HEK293T (cell line): Measurements from ENCODE around the gene MRPS18C.
A peak's percentile ranks its signal among the peaks of the same experiment; 100 is the strongest.

Experiments
- CTCF ChIA-PET: fragments of 350-600 bp; formaldehyde crosslinking; extraction: SDS; loops from one replicate; lab custom pipeline; 2021; ENCODE audit warnings: antibody characterized with exemption, inconsistent platforms; lab: Yijun Ruan, JAX
- POLR2A ChIA-PET: fragments of 350-600 bp; formaldehyde crosslinking; extraction: SDS; loops from one replicate; lab custom pipeline; 2020; ENCODE audit warnings: antibody characterized with exemption, inconsistent platforms; lab: Yijun Ruan, JAX
- DNase-seq: peaks from one replicate; pipeline ENCODE4 v3.0.0; 2012; ENCODE audit warnings: mixed read lengths; ENCODE audit errors: extremely low spot score
- ARNT ChIP-seq: fragments of 450-650 bp; IDR thresholded peaks from 2 replicates; pipeline ENCODE4 v1.6.1; 2017; ENCODE audit warnings: mild to moderate bottlenecking
- BHLHE40 ChIP-seq: fragments of 450-650 bp; IDR thresholded peaks from 2 replicates; pipeline ENCODE4 v1.6.1; 2016; ENCODE audit warnings: mild to moderate bottlenecking, moderate library complexity, borderline replicate concordance
- CTBP1 ChIP-seq: fragments of 450-650 bp; IDR thresholded peaks from 2 replicates; pipeline ENCODE4 v1.6.1; 2016; ENCODE audit warnings: borderline replicate concordance
- ELF4 ChIP-seq: fragments of 450-650 bp; IDR thresholded peaks from 2 replicates; pipeline ENCODE4 v1.6.1; 2017; ENCODE audit warnings: antibody characterized with exemption
- FOXA1 ChIP-seq: fragments of 450-650 bp; IDR thresholded peaks from 2 replicates; pipeline ENCODE4 v1.6.1; 2016; ENCODE audit warnings: mild to moderate bottlenecking
- FOXK2 ChIP-seq: fragments of 450-650 bp; IDR thresholded peaks from 2 replicates; pipeline ENCODE4 v1.6.1; 2016; ENCODE audit warnings: mild to moderate bottlenecking
- FOXM1 ChIP-seq: fragments of 450-650 bp; IDR thresholded peaks from 2 replicates; pipeline ENCODE4 v1.6.1; 2017; ENCODE audit warnings: mild to moderate bottlenecking, borderline replicate concordance
- HDGF ChIP-seq: fragments of 450-650 bp; IDR thresholded peaks from 2 replicates; pipeline ENCODE4 v1.6.1; 2017; ENCODE audit warnings: antibody characterized with exemption, borderline replicate concordance
- L3MBTL2 ChIP-seq: fragments of 450-650 bp; conservative IDR thresholded peaks from 2 replicates; pipeline ENCODE4 v1.6.1; 2016; ENCODE audit warnings: mild to moderate bottlenecking
- LEF1 ChIP-seq: fragments of 450-650 bp; IDR thresholded peaks from 2 replicates; pipeline ENCODE4 v1.6.1; 2017; ENCODE audit warnings: mild to moderate bottlenecking, borderline replicate concordance
- NFRKB ChIP-seq: fragments of 450-650 bp; IDR thresholded peaks from 2 replicates; pipeline ENCODE4 v1.6.1; 2016; ENCODE audit warnings: mild to moderate bottlenecking, moderate library complexity
- SP1 ChIP-seq: fragments of 450-650 bp; IDR thresholded peaks from 2 replicates; pipeline ENCODE4 v1.6.1; 2017
- SUZ12 ChIP-seq: fragments of 450-650 bp; IDR thresholded peaks from 2 replicates; pipeline ENCODE4 v1.6.1; 2016; ENCODE audit warnings: mild to moderate bottlenecking
- TARDBP ChIP-seq: fragments of 450-650 bp; IDR thresholded peaks from 2 replicates; pipeline ENCODE4 v1.6.1; 2016
- ZNF384 ChIP-seq: fragments of 450-650 bp; IDR thresholded peaks from 2 replicates; pipeline ENCODE4 v1.6.1; 2016
- TF ChIP-seq, protein P1 (sequence below): fragments of 450-650 bp; IDR thresholded peaks from 2 replicates; pipeline ENCODE4 v1.6.1; 2016

Gene MRPS18C

DNA sequence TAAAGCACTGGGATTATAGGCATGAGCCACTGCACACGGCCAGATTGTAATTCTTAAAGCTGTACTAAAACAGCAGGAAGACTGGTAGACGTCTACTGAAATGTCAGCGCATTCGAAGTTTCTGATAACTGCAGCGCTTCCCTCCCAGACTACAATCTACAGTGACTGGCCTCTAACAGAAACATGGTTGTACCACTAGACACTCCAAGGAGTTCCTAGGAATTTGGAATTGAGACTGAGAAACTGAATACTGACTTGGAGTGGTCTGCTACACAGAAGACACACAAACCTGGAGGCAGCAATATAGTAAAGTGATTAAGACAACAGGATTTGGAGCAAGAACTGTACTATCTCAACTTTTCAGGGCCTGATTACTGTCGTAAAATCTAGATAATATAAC lies 1.2 kb upstream of the MRPS18C start:
- ChIA-PET POLR2A (interaction anchor here (1.3 to 2.9 kb wide), 4 partner anchors 20 to 174 kb away, joined by 4 to 20 read pairs (median 4); partner anchors contain the start of gene COQ2), CTCF (interaction anchor here (0.6 kb wide), 1 partner anchor 38 kb away, joined by 5 read pairs; no protein-coding TSS in a partner anchor)
- TF ChIP-seq BHLHE40, result no peak
- no peak for TF ChIP-seq NFRKB
- TF ChIP-seq SP1, result no peak
- TF ChIP-seq TARDBP, result no peak
- TF ChIP-seq FOXA1, result no peak
- TF ChIP-seq SUZ12, result no peak
- no peak for TF ChIP-seq LEF1
- TF ChIP-seq ELF4, result no peak
- TF ChIP-seq, protein P1, sequence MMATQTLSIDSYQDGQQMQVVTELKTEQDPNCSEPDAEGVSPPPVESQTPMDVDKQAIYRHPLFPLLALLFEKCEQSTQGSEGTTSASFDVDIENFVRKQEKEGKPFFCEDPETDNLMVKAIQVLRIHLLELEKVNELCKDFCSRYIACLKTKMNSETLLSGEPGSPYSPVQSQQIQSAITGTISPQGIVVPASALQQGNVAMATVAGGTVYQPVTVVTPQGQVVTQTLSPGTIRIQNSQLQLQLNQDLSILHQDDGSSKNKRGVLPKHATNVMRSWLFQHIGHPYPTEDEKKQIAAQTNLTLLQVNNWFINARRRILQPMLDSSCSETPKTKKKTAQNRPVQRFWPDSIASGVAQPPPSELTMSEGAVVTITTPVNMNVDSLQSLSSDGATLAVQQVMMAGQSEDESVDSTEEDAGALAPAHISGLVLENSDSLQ, result no peak
- TF ChIP-seq ARNT, result no peak
- no peak for TF ChIP-seq L3MBTL2
- TF ChIP-seq FOXK2, result no peak
- TF ChIP-seq CTBP1, result no peak
- no peak for TF ChIP-seq FOXM1
- TF ChIP-seq HDGF, result no peak
- DNase-seq, result no peak

DNA sequence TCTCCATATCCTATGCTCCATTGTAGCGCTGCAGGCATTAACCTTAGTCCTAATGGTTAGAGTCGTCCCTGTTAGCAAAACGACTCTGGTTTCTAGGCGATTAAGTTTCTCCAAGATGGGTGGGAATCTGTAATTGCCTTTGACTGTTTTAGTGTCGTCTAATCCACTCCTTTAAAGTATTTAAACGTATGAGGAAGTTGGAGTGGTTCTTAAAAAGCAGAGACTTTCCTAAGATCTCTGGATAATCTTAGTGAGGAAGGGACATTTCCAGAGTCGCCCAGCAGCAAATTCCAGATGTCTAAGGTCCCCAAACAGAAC lies 285 bp downstream of the MRPS18C start:
- CTCF ChIA-PET, result interaction anchor here (0.6 kb wide), 1 partner anchor 10 kb away, joined by 5 read pairs; no protein-coding TSS in a partner anchor
- TF ChIP-seq L3MBTL2, result no peak
- TF ChIP-seq ELF4, result no peak
- no peak for TF ChIP-seq BHLHE40
- no peak for TF ChIP-seq LEF1
- no peak for TF ChIP-seq FOXM1
- TF ChIP-seq TARDBP, result no peak
- POLR2A ChIA-PET, result interaction anchor here (0.6 to 2.9 kb wide), 8 partner anchors 18 to 651 kb away, joined by 3 to 20 read pairs (median 4); partner anchors contain the start of genes ABRAXAS1 and COQ2
- no peak for DNase-seq

DNA sequence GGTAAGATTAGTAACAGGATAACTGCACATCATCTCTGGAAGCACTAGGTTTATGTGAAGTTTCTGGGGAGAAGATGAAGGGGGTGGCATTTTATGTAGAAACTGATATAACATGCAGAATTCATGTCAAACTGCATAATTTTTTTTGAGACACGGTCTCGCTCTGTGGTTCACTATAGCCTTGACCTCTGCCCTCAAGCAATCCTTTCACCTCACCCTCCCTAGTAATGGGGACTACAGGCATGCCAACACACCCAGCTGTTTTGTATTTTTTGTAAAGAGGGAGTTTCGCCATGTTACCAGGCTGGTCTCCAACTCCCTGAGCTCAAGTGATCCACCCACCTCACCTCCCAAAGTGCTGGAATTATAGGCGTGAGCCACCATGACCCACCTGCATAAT lies 17.6 kb downstream of the MRPS18C start:
- ChIA-PET POLR2A (no interaction called here), CTCF (no interaction called here)
- TF ChIP-seq HDGF (no peak), ZNF384 (no peak), TARDBP (no peak), CTBP1 (no peak), BHLHE40 (no peak), ELF4 (no peak), FOXA1 (no peak), L3MBTL2 (no peak), FOXM1 (no peak), SP1 (no peak)
- TF ChIP-seq, protein P1, result no peak
- DNase-seq, result no peak

DNA sequence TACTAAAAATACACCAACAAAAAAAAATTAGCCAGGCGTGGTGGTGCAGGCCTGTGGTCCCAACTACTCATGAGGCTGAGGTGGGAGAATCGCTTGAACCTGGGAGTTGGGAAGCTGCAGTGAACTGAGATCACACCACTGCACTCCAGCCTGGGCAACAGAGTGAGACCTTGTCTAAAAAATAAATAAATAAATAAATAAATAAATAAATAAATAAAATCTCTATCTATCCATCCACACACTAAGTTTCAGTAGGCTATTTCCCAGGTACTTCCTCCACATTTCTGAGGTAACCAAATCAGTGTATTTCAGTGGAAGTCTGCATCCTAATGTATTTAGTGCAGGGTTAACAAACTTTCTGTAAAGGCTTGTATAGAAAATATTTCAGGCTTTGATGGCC lies 18.1 kb downstream of the MRPS18C start:
- CTCF ChIA-PET, result no interaction called here
- POLR2A ChIA-PET, result interaction anchor here (1.1 kb wide), 1 partner anchor 19 kb away, joined by 4 read pairs; the partner anchor contains the start of genes HELQ and MRPS18C
- no peak for TF ChIP-seq ARNT
- no peak for TF ChIP-seq CTBP1
- no peak for TF ChIP-seq HDGF
- no peak for TF ChIP-seq ELF4
- no peak for DNase-seq

DNA sequence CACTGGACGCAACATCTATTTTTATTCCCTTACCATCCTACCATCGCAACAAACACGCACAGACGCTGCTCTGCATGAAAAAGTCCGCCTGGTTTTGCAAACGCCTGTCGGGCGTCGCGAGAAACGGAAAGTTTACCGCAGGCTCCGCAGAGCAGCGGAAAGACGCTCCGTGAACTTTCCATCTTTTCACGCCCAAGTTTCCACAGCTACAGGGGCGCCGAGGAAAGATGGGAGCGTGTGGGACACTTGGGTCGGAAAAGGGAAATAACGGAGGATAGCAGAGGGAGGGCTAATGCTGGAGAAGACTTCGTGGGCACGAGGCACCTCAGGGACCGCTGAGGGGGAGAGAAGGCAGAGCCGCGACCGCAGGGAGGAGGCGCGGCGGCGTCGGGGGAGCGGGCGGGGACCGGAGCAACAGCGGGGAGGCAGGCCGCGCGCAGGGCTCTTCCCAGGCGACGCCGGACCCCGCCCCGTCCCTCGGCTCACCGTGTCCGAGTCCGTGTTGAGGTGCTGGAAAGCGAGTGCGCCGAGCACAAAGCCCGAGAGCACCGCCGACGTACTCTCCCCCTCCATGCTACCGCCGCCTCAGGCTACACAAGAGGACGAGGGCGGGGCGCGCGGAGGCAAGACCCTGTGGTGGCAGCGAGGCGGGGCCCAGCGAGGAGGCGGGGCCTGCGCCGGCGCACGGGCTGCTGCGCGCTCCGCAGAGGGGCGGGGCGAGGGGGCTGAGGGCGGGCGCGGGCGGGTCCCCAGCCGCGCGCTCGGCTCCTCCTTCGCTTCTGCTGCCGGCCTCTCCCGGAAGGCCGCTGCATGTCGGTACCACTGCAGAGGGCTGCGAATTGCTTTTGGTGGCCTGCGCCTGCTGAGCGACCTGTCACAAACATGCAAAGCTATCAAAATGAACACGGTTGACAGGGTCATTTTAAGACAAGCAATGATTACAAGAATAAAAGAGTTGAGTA lies 28.9 kb downstream of the MRPS18C start, which contains the start of gene ABRAXAS1:
ABRAXAS1 (minus strand) TSS at position 601 of the 962 bp plus-strand sequence; CDS start at position 573, 28 bp downstream.
- peak; percentile 98 for DNase-seq
- ChIA-PET CTCF (no interaction called here), POLR2A (interaction anchor here (0.9 kb wide), 1 partner anchor 29 kb away, joined by 3 read pairs; the partner anchor contains the start of genes HELQ and MRPS18C)
- TF ChIP-seq FOXA1 (no peak), FOXK2 (no peak), L3MBTL2 (peak; percentile 98), HDGF (no peak; the same call in 1 of the 2 replicates), CTBP1 (peak; percentile 34; the same call in 1 of the 2 replicates), TARDBP (no peak), NFRKB (no peak), SP1 (no peak)

DNA sequence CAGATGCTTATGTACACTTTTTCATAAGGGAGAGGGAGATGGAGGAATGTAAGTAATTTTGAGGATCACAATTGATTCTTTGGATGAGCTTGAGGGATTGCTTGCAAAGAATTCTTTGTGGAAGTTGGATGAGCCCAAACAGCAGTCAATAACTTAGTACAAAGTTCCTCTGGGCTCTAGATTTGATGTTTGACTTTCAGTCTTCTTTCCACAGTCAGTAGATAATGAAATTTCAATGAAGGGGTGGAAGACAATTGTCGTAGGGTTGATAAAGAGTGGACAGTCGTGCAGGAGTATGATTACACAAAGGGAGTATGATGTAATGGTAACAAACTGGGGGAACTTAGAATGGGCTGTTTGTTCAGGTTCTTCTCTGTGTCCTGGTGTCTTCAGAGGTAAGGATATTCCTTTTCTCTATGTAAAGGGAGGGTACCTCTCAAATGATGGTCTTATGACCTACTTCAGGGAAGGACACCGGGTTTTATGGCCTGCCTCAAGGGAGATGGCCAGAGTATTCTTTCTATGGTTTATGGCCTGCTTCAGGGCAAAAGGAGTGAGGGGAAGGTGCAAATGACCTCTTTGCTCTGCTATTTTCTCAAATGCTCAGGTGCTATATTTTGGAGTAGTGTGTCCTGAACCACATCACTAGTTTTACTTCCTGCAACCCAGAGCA lies 30.7 kb downstream of the MRPS18C start:
- CTCF ChIA-PET, result no interaction called here
- TF ChIP-seq SP1, result no peak
- no peak for TF ChIP-seq ZNF384
- no peak for TF ChIP-seq FOXK2
- no peak for TF ChIP-seq HDGF
- DNase-seq, result no peak
- POLR2A ChIA-PET, result no interaction called here
